A549 (cell line): Measurements from ENCODE around the gene QRICH2. TPM values are rescaled to one million over a fixed set of nuclear protein-coding genes. Genes with fewer than 3 reads are reported as not detected.

Source experiments
- ATAC-seq, 2 experiments: fragments of 200-7000 bp in 1 of 2; fragments of >200 bp in 1 of 2; cut with Nextera tagmentation in 1 of 2; cut with Tn5 transposase in 1 of 2; 3 replicates each; pipeline versions ENCODE4 v1.8.0 to v1.9.1; 2018 to 2020; ENCODE audit warnings: mild to moderate bottlenecking in 1 of 2, moderate library complexity in 1 of 2
- CTCF ChIA-PET: fragments of 300-600 bp; sonication (Branson Sonifier 250); formaldehyde crosslinking; extraction: SDS; loops from one replicate; lab custom pipeline; 2021; ENCODE audit warnings: antibody characterized with exemption, inconsistent platforms; lab: Yijun Ruan, JAX
- POLR2A ChIA-PET: fragments of 350-600 bp; formaldehyde crosslinking; extraction: SDS; loops from one replicate; lab custom pipeline; 2021; ENCODE audit warnings: antibody characterized with exemption, inconsistent platforms; lab: Yijun Ruan, JAX
- DNase-seq, 2 experiments: peaks; one replicate each; pipeline versions ENCODE4 v3.0.0 to v3.0.0-alpha.2; 2011 to 2016; ENCODE audit warnings: low read depth in 1 of 2, low spot score in 1 of 2
- FAIRE-seq: peaks from 2 replicates; lab custom pipeline; 2011; peaks lifted over from hg19 to GRCh38; lab: Jason Lieb, UNC
- H3K27ac ChIP-seq, 2 experiments: fragments of >200 bp; sonication (Bioruptor Twin); formaldehyde crosslinking; 3 replicates each; pipeline ENCODE4 v1.5.1; 2016 to 2017
- H3K4me1 ChIP-seq: fragments of >200 bp; sonication (Bioruptor Twin); formaldehyde crosslinking; 3 replicates; pipeline ENCODE4 v1.6.1; 2016
- H3K4me2 ChIP-seq: fragments of >200 bp; sonication (Bioruptor Twin); formaldehyde crosslinking; 3 replicates; pipeline ENCODE4 v1.6.1; 2016
- H3K4me3 ChIP-seq: fragments of >200 bp; sonication (Bioruptor Twin); formaldehyde crosslinking; 3 replicates; pipeline ENCODE4 v1.5.1; 2016
- H3K9me3 ChIP-seq: fragments of >200 bp; sonication (Bioruptor Twin); formaldehyde crosslinking; 3 replicates; pipeline ENCODE4 v1.6.1; 2016
- CBX2 ChIP-seq: fragments of 200-600 bp; sonication (generic); IDR thresholded peaks from 2 replicates; pipeline ENCODE4 v1.6.1; 2016; ENCODE audit warnings: low read depth, mild to moderate bottlenecking, borderline replicate concordance
- CHD2 ChIP-seq: fragments of 150-350 bp; IDR thresholded peaks from 2 replicates; pipeline ENCODE4 v1.6.1; 2014; ENCODE audit warnings: low read length; ENCODE audit not compliant: partially characterized antibody
- EP300 ChIP-seq, 2 experiments: fragments of >200 bp; sonication (Bioruptor Twin); formaldehyde crosslinking; IDR thresholded peaks; 2 replicates in 1 of 2; 3 replicates in 1 of 2; pipeline ENCODE4 v1.6.1; 2016 to 2017
- ESRRA ChIP-seq: fragments of 150-350 bp; IDR thresholded peaks from 2 replicates; pipeline ENCODE4 v1.6.1; 2014; ENCODE audit warnings: mild to moderate bottlenecking, low read length, borderline replicate concordance
- FOXS1 ChIP-seq: fragments of 250-450 bp; sonication (Bioruptor Pico); IDR thresholded peaks from 2 replicates; pipeline ENCODE4 v1.5.0; 2020; ENCODE audit warnings: mild to moderate bottlenecking, moderate library complexity
- HDAC2 ChIP-seq: fragments of 200-600 bp; sonication (generic); IDR thresholded peaks from 2 replicates; pipeline ENCODE4 v1.6.1; 2016
- HOXB5 ChIP-seq: fragments of 250-450 bp; sonication (Bioruptor Pico); IDR thresholded peaks from 2 replicates; pipeline ENCODE4 v1.5.0; 2020; ENCODE audit warnings: mild to moderate bottlenecking, moderate library complexity
- JUN ChIP-seq, 2 experiments: fragments of >200 bp; sonication (Bioruptor Twin); formaldehyde crosslinking; IDR thresholded peaks; 2 replicates in 1 of 2; 3 replicates in 1 of 2; pipeline ENCODE4 v1.6.1; 2016 to 2017
- KDM5A ChIP-seq: fragments of 200-600 bp; sonication (generic); IDR thresholded peaks from 2 replicates; pipeline ENCODE4 v1.6.1; 2016; ENCODE audit warnings: antibody characterized with exemption, mild to moderate bottlenecking
- MAFK ChIP-seq: fragments of 450-650 bp; IDR thresholded peaks from 2 replicates; pipeline ENCODE4 v1.6.1; 2014; ENCODE audit not compliant: partially characterized antibody
- MAX ChIP-seq: IDR thresholded peaks from 2 replicates; pipeline ENCODE4 v1.6.1; 2012
- MYC ChIP-seq: IDR thresholded peaks from 2 replicates; pipeline ENCODE4 v1.6.1; 2012; ENCODE audit warnings: mild to moderate bottlenecking, inconsistent platforms, low read length, improper control_type of control experiment, borderline replicate concordance
- NFE2L2 ChIP-seq: fragments of 150-350 bp; conservative IDR thresholded peaks from 2 replicates; pipeline ENCODE4 v1.6.1; 2014; ENCODE audit warnings: low read length
- PBX3 ChIP-seq: IDR thresholded peaks from 2 replicates; pipeline ENCODE4 v1.6.1; 2012
- RAD21 ChIP-seq, 2 experiments: fragments of >200 bp in 1 of 2; sonication (Bioruptor Twin) in 1 of 2; formaldehyde crosslinking in 1 of 2; IDR thresholded peaks in 1 of 2; conservative IDR thresholded peaks in 1 of 2; 2 replicates in 1 of 2; 3 replicates in 1 of 2; pipeline ENCODE4 v1.6.1; 2012 to 2018; ENCODE audit warnings: inconsistent platforms in 1 of 2
- RARB ChIP-seq: fragments of 250-450 bp; sonication (Bioruptor Pico); IDR thresholded peaks from 2 replicates; pipeline ENCODE4 v1.8.0; 2021; ENCODE audit warnings: mild to moderate bottlenecking, moderate library complexity
- RNF2 ChIP-seq: fragments of 200-600 bp; sonication (generic); IDR thresholded peaks from 2 replicates; pipeline ENCODE4 v1.6.1; 2016; ENCODE audit warnings: low read depth, mild to moderate bottlenecking, antibody characterized with exemption, moderate library complexity, borderline replicate concordance
- TFCP2L1 ChIP-seq: fragments of 250-450 bp; sonication (Bioruptor Pico); IDR thresholded peaks from 2 replicates; pipeline ENCODE4 v1.5.0; 2021; ENCODE audit warnings: mild to moderate bottlenecking
- ZC3H11A ChIP-seq: fragments of 450-650 bp; IDR thresholded peaks from 2 replicates; pipeline ENCODE4 v1.6.1; 2014; ENCODE audit warnings: antibody characterized with exemption, mild to moderate bottlenecking
- ZNF302 ChIP-seq: fragments of 250-450 bp; sonication (Bioruptor Pico); IDR thresholded peaks from 2 replicates; pipeline ENCODE4 v1.9.0; 2021; ENCODE audit warnings: inconsistent platforms, mild to moderate bottlenecking, moderate library complexity
- ZSCAN20 ChIP-seq: fragments of 250-450 bp; sonication (Bioruptor Pico); IDR thresholded peaks from 2 replicates; pipeline ENCODE4 v1.8.0; 2022; ENCODE audit warnings: mild to moderate bottlenecking, moderate library complexity
- WGBS: methylation state at CpG from one replicate; pipeline ENCODE4 v1.1.6; 2017; ENCODE audit errors: missing lambda C conversion rate; 5-methylcytosine and 5-hydroxymethylcytosine counted together
- polyA plus RNA-seq, 4 experiments: library from polyadenylated mRNA; depleted of rRNA in 3 of 4; stranded (reverse); fragments of >200 nt; fragmentation: RNase III in 1 of 4; extraction: RNeasy Plus Mini Kit Qiagen cat#74134 plus additional on column Dnase treatment in 1 of 4; gene quantifications; 2 replicates in 3 of 4; 3 replicates in 1 of 4; pipeline ENCODE4 v1.2.3, GENCODE V29; 2011 to 2017
- TF ChIP-seq, protein P1 (sequence below): fragments of 200-600 bp; sonication (generic); IDR thresholded peaks from 2 replicates; pipeline ENCODE4 v1.6.1; 2016; ENCODE audit warnings: antibody characterized with exemption, mild to moderate bottlenecking, moderate library complexity
- TF ChIP-seq, protein P2 (sequence below): fragments of >200 bp; sonication (Bioruptor Twin); formaldehyde crosslinking; IDR thresholded peaks from 3 replicates; pipeline ENCODE4 v1.6.1; 2016
- TF ChIP-seq, protein P3 (sequence below): fragments of 250-450 bp; sonication (Bioruptor Pico); IDR thresholded peaks from 2 replicates; pipeline ENCODE4 v1.5.0; 2020; ENCODE audit warnings: low read depth, mild to moderate bottlenecking, moderate library complexity

The QRICH2 gene
- polyA plus RNA-seq, 2 of the 4 experiments (the other 2 are of a cell fraction): 0.57 to 0.88 TPM

DNA sequence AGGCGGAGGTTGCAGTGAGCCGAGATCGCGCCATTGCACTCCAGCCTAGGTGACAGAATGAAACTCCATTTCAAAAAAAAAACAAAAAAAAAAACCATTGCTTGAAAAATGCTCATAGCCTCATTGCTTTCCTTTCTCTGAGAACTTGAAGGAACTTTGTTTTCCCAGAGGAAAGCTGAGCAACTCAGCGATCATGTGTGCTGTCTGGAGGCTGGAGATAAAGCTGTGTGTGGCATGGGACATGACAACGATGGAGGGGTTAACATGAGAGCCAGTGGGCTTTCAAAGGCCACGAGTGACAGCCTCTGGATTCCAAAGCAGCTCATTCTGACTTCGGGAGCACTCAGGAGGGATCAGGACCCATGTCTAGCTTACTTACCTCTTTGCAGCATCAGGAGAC, 21.6 kb upstream of the QRICH2 start:
- Histone ChIP-seq H3K4me3 (no peak overlapping the region), H3K4me2 (no peak overlapping the region), H3K9me3 (no peaks in the 10 kb centered on the region), H3K4me1 (no peaks in the 10 kb centered on the region), H3K27ac (no peak overlapping the region)
- DNase-seq (no peak), ATAC-seq (no peak), FAIRE-seq (no peak)
- ChIA-PET CTCF (interaction anchor here (0.6 to 3.4 kb wide), 16 partner anchors 8 to 376 kb away, joined by 3 to 20 read pairs (median 4); partner anchors contain the start of genes PRPSAP1 and SPHK1), POLR2A (no interaction called here)
- 90% methylated on average over 8 of the region's 8 CpGs for WGBS
- no peak for TF ChIP-seq KDM5A
- TF ChIP-seq HDAC2: no peak

DNA sequence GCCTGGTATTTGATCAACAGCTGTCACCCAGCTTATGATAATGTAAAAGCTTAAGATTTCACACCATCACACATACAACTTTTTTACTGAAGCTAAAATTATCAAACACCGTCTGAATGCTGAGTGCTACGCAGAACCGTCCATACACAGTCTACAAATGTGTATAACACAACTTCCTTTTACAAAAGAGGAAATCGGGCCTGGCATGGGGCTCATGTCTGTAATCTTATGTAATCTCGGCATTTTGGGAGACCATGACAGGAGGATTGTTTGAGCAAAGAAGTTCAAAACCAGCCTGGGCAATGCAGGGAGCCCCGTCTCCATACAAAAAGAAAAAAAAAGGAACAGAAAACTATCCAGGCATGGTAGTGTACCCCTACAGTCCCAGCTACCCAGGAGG, 19.6 kb upstream of the QRICH2 start:
- FAIRE-seq (no peak), ATAC-seq (no peak), DNase-seq (no peak)
- 88% methylated on average over 6 of the region's 6 CpGs for WGBS
- Histone ChIP-seq H3K4me2 (no peak overlapping the region), H3K9me3 (no peaks in the 10 kb centered on the region), H3K4me1 (no peaks in the 10 kb centered on the region), H3K4me3 (no peak overlapping the region), H3K27ac (no peak overlapping the region)
- ChIA-PET CTCF (interaction anchor here (0.6 to 2.3 kb wide), 12 partner anchors 8 to 131 kb away, joined by 3 to 6 read pairs (median 4); no protein-coding TSS in a partner anchor), POLR2A (no interaction called here)
- TF ChIP-seq MAX: no peak
- TF ChIP-seq JUN (IDR thresholded peaks at IDR 0.05): no peak
- no peak for TF ChIP-seq CHD2
- TF ChIP-seq ZC3H11A: no peak
- no peak for TF ChIP-seq RNF2
- TF ChIP-seq RARB (CRISPR knock-in tag): no peak

DNA sequence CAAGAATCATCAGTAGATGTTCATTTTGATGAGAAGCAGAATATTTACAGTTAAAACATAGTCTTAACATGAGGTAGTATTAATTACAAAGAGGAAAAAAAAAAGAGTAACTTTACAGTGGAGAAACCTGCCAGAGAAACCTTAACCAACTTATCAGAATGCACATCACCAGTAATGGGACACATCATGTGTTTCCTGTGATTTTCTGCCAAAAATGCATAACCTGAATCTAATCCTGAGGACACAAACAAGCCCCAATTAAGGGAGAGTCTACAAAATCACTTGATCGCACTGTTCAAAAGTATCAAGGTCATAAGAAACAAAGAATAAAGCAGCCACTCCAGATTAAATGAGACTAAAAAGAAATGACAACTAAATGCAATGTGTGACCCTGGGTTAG, 18.2 kb upstream of the QRICH2 start:
- H3K4me3 ChIP-seq: no peak overlapping the region
- no peak for DNase-seq
- POLR2A ChIA-PET: no interaction called here
- TF ChIP-seq FOXS1 (CRISPR knock-in tag): no peak
- no peak for TF ChIP-seq ZSCAN20
- TF ChIP-seq MYC: no peak
- no peak for TF ChIP-seq ZNF302 (CRISPR knock-in tag)
- TF ChIP-seq KDM5A: no peak
- TF ChIP-seq, all 56 proteins: peak for 0
- no peaks in the 10 kb centered on the region for H3K9me3 ChIP-seq
- H3K27ac ChIP-seq: no peak overlapping the region
- CTCF ChIA-PET: interaction anchor here (0.8 to 3.6 kb wide), 5 partner anchors 9 to 83 kb away, joined by 3 to 12 read pairs (median 4); no protein-coding TSS in a partner anchor
- H3K4me2 ChIP-seq: no peak overlapping the region
- FAIRE-seq (no peak), ATAC-seq (no peak)
- no peaks in the 10 kb centered on the region for H3K4me1 ChIP-seq
- 90% methylated on average over 1 of the region's 1 CpG for WGBS

DNA sequence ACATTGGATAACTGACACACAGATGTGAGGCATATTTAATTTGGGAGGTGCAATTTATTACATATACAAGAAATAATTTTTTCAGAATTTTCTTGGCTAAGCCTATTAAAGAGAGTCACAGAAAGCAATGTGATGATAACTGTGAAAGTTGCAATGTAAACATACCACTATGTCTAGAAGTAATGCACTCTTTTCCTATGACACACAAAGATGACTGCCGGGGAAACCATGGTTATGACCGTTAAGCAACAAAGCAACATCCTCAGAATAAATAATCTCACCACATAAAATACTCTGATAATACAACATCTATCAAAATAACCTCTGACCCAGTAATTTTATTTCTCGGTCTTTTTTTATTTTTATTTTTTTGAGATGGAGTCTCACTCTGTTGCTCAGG, 10.5 kb upstream of the QRICH2 start:
- CTCF ChIA-PET: interaction anchor here (0.7 to 8.3 kb wide), 6 partner anchors 11 to 188 kb away, joined by 3 to 59 read pairs (median 10); partner anchors contain the start of gene QRICH2
- ATAC-seq: no peak
- TF ChIP-seq MAFK (no peak), CHD2 (no peak), HOXB5 (CRISPR knock-in tag) (no peak), CBX2 (no peak), EP300 (IDR thresholded peaks at IDR 0.05) (no peak), RAD21 (conservative IDR thresholded peaks at IDR 0.05 in 1 of 2, IDR thresholded peaks at IDR 0.05 in 1 of 2) (no peak), ESRRA (no peak), PBX3 (no peak), MYC (no peak), RNF2 (no peak), TFCP2L1 (CRISPR knock-in tag) (no peak), ZSCAN20 (no peak), NFE2L2 (no peak)
- TF ChIP-seq, protein P1, sequence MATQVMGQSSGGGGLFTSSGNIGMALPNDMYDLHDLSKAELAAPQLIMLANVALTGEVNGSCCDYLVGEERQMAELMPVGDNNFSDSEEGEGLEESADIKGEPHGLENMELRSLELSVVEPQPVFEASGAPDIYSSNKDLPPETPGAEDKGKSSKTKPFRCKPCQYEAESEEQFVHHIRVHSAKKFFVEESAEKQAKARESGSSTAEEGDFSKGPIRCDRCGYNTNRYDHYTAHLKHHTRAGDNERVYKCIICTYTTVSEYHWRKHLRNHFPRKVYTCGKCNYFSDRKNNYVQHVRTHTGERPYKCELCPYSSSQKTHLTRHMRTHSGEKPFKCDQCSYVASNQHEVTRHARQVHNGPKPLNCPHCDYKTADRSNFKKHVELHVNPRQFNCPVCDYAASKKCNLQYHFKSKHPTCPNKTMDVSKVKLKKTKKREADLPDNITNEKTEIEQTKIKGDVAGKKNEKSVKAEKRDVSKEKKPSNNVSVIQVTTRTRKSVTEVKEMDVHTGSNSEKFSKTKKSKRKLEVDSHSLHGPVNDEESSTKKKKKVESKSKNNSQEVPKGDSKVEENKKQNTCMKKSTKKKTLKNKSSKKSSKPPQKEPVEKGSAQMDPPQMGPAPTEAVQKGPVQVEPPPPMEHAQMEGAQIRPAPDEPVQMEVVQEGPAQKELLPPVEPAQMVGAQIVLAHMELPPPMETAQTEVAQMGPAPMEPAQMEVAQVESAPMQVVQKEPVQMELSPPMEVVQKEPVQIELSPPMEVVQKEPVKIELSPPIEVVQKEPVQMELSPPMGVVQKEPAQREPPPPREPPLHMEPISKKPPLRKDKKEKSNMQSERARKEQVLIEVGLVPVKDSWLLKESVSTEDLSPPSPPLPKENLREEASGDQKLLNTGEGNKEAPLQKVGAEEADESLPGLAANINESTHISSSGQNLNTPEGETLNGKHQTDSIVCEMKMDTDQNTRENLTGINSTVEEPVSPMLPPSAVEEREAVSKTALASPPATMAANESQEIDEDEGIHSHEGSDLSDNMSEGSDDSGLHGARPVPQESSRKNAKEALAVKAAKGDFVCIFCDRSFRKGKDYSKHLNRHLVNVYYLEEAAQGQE: no peak
- TF ChIP-seq, protein P2, sequence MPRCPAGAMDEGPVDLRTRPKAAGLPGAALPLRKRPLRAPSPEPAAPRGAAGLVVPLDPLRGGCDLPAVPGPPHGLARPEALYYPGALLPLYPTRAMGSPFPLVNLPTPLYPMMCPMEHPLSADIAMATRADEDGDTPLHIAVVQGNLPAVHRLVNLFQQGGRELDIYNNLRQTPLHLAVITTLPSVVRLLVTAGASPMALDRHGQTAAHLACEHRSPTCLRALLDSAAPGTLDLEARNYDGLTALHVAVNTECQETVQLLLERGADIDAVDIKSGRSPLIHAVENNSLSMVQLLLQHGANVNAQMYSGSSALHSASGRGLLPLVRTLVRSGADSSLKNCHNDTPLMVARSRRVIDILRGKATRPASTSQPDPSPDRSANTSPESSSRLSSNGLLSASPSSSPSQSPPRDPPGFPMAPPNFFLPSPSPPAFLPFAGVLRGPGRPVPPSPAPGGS: no peak
- TF ChIP-seq, protein P3, sequence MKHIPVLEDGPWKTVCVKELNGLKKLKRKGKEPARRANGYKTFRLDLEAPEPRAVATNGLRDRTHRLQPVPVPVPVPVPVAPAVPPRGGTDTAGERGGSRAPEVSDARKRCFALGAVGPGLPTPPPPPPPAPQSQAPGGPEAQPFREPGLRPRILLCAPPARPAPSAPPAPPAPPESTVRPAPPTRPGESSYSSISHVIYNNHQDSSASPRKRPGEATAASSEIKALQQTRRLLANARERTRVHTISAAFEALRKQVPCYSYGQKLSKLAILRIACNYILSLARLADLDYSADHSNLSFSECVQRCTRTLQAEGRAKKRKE (CRISPR knock-in tag): no peak

More for the DNA sequence above, 10.5 kb upstream of the QRICH2 start:
- no peak for DNase-seq
- Histone ChIP-seq H3K9me3 (no peaks in the 10 kb centered on the region), H3K27ac (no peak overlapping the region), H3K4me2 (no peak overlapping the region), H3K4me3 (no peak overlapping the region), H3K4me1 (no peaks in the 10 kb centered on the region)
- 84% methylated on average over 3 of the region's 3 CpGs for WGBS
- FAIRE-seq: no peak
- POLR2A ChIA-PET: no interaction called here
